ENCODE measurements around the gene AGBL3. TPM values are rescaled to one million over a fixed set of nuclear protein-coding genes. Genes with fewer than 3 reads are reported as not detected.

AGBL3 gene
- total RNA-seq, 1 donor from 2014 or later, result 4.2 TPM

DNA sequence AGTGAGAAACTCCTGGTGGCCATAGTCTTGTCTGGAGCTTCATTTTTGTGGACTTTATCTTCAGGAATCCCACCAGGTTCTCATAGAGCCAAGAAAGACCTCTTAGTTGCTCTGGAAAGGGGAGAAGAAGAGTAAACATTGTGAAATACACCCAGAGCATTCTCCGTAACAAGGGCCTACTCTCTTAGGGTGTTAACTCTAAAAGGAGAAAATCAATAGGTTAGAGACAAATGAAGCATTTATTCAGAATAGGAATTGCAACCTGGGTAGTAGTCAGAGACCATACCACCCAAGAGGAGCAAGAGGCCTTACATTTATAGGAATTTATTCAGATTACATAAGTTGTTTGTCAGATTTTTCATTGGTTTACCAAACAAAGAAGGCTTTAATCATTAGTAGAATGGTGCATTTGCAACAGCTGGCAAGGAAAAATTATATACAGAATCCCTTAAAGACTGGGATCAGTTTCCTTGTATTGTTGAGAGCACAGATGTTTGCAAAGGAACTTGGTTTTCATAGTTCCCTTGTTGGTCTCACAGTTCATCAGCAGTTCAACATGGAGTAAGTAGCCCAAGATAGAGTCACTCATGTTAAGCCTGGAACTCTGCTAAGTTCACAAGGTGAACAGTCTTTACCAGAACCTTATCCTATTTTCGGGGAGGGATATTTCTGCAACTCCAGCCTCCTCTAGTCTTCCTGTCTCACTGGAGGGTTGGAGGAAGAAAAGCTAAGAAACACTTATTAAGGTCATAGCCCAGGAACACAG, 108.3 kb downstream of the AGBL3 start:
- no peak overlapping the region for H3K9ac ChIP-seq (ENCODE audit: low read depth in 1 of 3, low read length in 3 of 3)
- H3K9me3 ChIP-seq (ENCODE audit: control insufficient read depth in 3 of 3, low read length in 3 of 3), result no peaks in the 10 kb centered on the region
- H3K36me3 ChIP-seq (ENCODE audit: control insufficient read depth in 3 of 3, insufficient read depth in 3 of 3, low read length in 3 of 3), result peaks cover 0 to 3% (median 2%) of the 10 kb centered on the region in 3 donors
- no peaks in the 10 kb centered on the region for H3K27me3 ChIP-seq (ENCODE audit: control insufficient read depth in 3 of 3, insufficient read depth in 3 of 3, low read length in 3 of 3)
- no peaks in the 10 kb centered on the region for H3K4me1 ChIP-seq (ENCODE audit: control insufficient read depth in 3 of 3, insufficient read depth in 3 of 3, low read length in 3 of 3)
- no peak overlapping the region for H3K27ac ChIP-seq (ENCODE audit: low read depth, low read length)
- H3K4me3 ChIP-seq (ENCODE audit: low read length in 3 of 3), result no peak overlapping the region

- Histone ChIP-seq H3K36me3 (ENCODE audit: control insufficient read depth in 3 of 3, insufficient read depth in 3 of 3, low read length in 3 of 3) (peaks cover 0 to 3% (median 2%) of the 10 kb centered on the region in 3 donors), H3K4me3 (ENCODE audit: low read length in 3 of 3) (no peak overlapping the region), H3K9me3 (ENCODE audit: control insufficient read depth in 3 of 3, low read length in 3 of 3) (no peaks in the 10 kb centered on the region), H3K9ac (ENCODE audit: low read depth in 1 of 3, low read length in 3 of 3) (no peak overlapping the region), H3K4me1 (ENCODE audit: control insufficient read depth in 3 of 3, insufficient read depth in 3 of 3, low read length in 3 of 3) (no peaks in the 10 kb centered on the region), H3K27ac (ENCODE audit: low read depth, low read length) (no peak overlapping the region), H3K27me3 (ENCODE audit: control insufficient read depth in 3 of 3, insufficient read depth in 3 of 3, low read length in 3 of 3) (no peaks in the 10 kb centered on the region)
Measured at GRCh38 chr7:135095450-135095849, 109.1 kb downstream of the AGBL3 start.

DNA sequence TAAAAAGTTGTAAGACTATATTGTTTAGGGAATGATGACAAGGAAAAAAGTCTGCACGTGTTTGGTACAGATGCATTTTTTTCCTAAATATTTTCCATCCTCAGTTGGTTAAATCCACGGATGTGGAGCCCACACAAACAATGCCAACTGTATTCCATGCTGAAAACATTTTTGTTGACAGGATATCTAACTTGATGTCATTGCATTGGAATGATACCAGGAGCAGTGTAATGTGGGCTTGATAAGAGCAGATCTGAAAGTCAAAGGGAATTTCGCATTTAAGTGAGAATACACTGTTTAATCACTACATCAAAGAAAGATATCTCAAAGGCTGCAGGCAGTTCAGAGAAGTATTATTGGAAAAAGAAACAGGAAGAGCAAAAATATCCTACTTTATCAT, 112.1 kb downstream of the AGBL3 start:
- Histone ChIP-seq H3K9me3 (ENCODE audit: control insufficient read depth in 3 of 3, low read length in 3 of 3) (no peaks in the 10 kb centered on the region), H3K9ac (ENCODE audit: low read depth in 1 of 3, low read length in 3 of 3) (no peak overlapping the region), H3K4me3 (ENCODE audit: low read length in 3 of 3) (no peak overlapping the region), H3K27me3 (ENCODE audit: control insufficient read depth in 3 of 3, insufficient read depth in 3 of 3, low read length in 3 of 3) (no peaks in the 10 kb centered on the region), H3K36me3 (ENCODE audit: control insufficient read depth in 3 of 3, insufficient read depth in 3 of 3, low read length in 3 of 3) (no peaks in the 10 kb centered on the region), H3K4me1 (ENCODE audit: control insufficient read depth in 3 of 3, insufficient read depth in 3 of 3, low read length in 3 of 3) (no peaks in the 10 kb centered on the region), H3K27ac (ENCODE audit: low read depth, low read length) (no peak overlapping the region)

DNA sequence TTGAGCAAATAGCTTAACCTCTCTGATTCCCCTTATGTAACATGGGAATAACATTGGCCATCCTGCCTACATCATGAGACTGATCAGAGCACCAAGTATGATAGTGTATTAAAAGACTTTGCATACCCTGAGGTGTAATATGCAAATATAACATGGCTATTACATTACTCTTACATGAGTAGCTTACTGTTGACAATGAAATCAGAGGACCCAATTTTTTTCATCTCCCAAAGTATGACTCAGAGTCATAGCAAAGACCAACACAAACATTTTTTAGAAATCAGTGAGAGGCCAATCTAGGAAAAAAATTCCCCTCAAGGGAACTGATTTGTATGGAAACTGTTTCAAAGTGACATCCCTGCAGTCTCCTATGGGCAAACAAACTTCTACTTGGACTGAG, 114.5 kb downstream of the AGBL3 start:
- Histone ChIP-seq H3K27ac (ENCODE audit: low read depth, low read length) (no peak overlapping the region), H3K4me3 (ENCODE audit: low read length in 3 of 3) (no peak overlapping the region), H3K27me3 (ENCODE audit: control insufficient read depth in 3 of 3, insufficient read depth in 3 of 3, low read length in 3 of 3) (no peaks in the 10 kb centered on the region)

DNA sequence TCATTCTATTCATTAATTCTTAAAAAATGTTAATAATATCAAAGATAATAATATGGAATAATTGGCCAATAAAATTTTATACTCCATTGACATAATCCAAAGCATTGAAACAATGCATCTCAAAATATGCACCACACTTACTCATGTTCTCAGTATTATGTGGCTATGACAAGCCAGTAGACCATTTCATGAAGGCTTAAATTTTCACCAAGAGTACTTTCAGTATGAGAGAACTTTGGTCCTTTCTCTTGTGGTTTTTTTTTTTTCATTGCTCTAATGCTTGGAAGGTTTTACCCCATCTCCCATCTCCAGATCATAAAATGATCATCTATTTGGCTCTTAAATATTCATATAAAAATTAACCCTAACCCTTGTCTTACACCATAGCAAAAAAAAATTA, 116.1 kb downstream of the AGBL3 start:
- H3K9ac ChIP-seq (ENCODE audit: low read depth in 1 of 3, low read length in 3 of 3), result no peak overlapping the region
- H3K4me1 ChIP-seq (ENCODE audit: control insufficient read depth in 3 of 3, insufficient read depth in 3 of 3, low read length in 3 of 3), result no peaks in the 10 kb centered on the region
- H3K4me3 ChIP-seq (ENCODE audit: low read length in 3 of 3), result no peak overlapping the region

More for the DNA sequence above, 114.5 kb downstream of the AGBL3 start:
- H3K9ac ChIP-seq (ENCODE audit: low read depth in 1 of 3, low read length in 3 of 3), result no peak overlapping the region
- H3K4me1 ChIP-seq (ENCODE audit: control insufficient read depth in 3 of 3, insufficient read depth in 3 of 3, low read length in 3 of 3), result no peaks in the 10 kb centered on the region
- no peaks in the 10 kb centered on the region for H3K9me3 ChIP-seq (ENCODE audit: control insufficient read depth in 3 of 3, low read length in 3 of 3)
- H3K36me3 ChIP-seq (ENCODE audit: control insufficient read depth in 3 of 3, insufficient read depth in 3 of 3, low read length in 3 of 3), result no peaks in the 10 kb centered on the region

DNA sequence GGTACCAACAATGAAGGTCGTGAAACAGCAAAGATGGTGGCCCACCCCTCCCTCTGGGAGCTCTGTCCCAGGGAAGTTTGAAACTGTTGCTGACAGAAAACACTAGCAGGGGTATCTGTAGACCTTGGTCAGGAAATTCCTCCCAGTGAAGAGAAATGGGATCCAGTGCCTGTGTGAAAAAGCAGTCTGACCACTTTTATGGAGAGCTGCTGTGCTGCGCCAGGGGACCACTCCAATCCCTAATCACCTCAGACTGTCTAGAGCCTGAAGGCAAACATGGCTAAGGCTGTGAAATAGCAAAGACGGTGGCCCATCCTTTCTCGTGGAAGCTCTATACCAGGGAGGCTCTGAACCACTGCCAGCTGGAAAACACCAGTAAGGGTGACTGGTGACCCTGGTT, 123.3 kb downstream of the AGBL3 start:
- H3K27me3 ChIP-seq (ENCODE audit: control insufficient read depth in 3 of 3, insufficient read depth in 3 of 3, low read length in 3 of 3), result no peaks in the 10 kb centered on the region
- H3K27ac ChIP-seq (ENCODE audit: low read depth, low read length), result no peak overlapping the region
- H3K4me1 ChIP-seq (ENCODE audit: control insufficient read depth in 3 of 3, insufficient read depth in 3 of 3, low read length in 3 of 3), result no peaks in the 10 kb centered on the region
- no peaks in the 10 kb centered on the region for H3K36me3 ChIP-seq (ENCODE audit: control insufficient read depth in 3 of 3, insufficient read depth in 3 of 3, low read length in 3 of 3)
- H3K9me3 ChIP-seq (ENCODE audit: control insufficient read depth in 3 of 3, low read length in 3 of 3), result no peaks in the 10 kb centered on the region
- H3K9ac ChIP-seq (ENCODE audit: low read depth in 1 of 3, low read length in 3 of 3), result no peak overlapping the region
- H3K4me3 ChIP-seq (ENCODE audit: low read length in 3 of 3), result no peak overlapping the region

More for the DNA sequence above, 116.1 kb downstream of the AGBL3 start:
- Histone ChIP-seq H3K27ac (ENCODE audit: low read depth, low read length) (no peak overlapping the region), H3K36me3 (ENCODE audit: control insufficient read depth in 3 of 3, insufficient read depth in 3 of 3, low read length in 3 of 3) (no peaks in the 10 kb centered on the region), H3K9me3 (ENCODE audit: control insufficient read depth in 3 of 3, low read length in 3 of 3) (no peaks in the 10 kb centered on the region), H3K27me3 (ENCODE audit: control insufficient read depth in 3 of 3, insufficient read depth in 3 of 3, low read length in 3 of 3) (no peaks in the 10 kb centered on the region)

DNA sequence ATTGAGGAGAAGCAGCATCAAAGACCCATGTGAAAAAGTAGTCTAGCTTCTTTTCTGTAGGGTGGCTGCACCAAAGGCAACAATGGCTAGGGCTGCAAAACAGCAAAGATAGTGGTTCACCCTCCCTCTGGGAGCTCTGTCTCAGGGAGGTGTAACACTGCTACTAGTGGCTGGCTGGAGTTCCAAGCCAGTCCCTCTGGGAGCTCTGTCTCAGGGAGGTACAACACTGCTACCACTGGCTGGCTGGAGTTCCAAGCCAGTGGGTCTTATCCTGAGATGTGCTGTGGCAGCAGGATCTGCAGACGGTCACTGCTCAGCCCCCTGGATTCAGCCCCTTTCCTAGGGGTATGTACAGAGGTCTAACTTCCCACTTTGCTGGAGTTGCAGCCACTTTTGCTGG, 123.7 kb downstream of the AGBL3 start:
- H3K9ac ChIP-seq (ENCODE audit: low read depth in 1 of 3, low read length in 3 of 3), result no peak overlapping the region
- H3K4me1 ChIP-seq (ENCODE audit: control insufficient read depth in 3 of 3, insufficient read depth in 3 of 3, low read length in 3 of 3), result no peaks in the 10 kb centered on the region
- no peaks in the 10 kb centered on the region for H3K36me3 ChIP-seq (ENCODE audit: control insufficient read depth in 3 of 3, insufficient read depth in 3 of 3, low read length in 3 of 3)
- no peaks in the 10 kb centered on the region for H3K27me3 ChIP-seq (ENCODE audit: control insufficient read depth in 3 of 3, insufficient read depth in 3 of 3, low read length in 3 of 3)
- H3K9me3 ChIP-seq (ENCODE audit: control insufficient read depth in 3 of 3, low read length in 3 of 3), result no peaks in the 10 kb centered on the region
- no peak overlapping the region for H3K4me3 ChIP-seq (ENCODE audit: low read length in 3 of 3)
- no peak overlapping the region for H3K27ac ChIP-seq (ENCODE audit: low read depth, low read length)

DNA sequence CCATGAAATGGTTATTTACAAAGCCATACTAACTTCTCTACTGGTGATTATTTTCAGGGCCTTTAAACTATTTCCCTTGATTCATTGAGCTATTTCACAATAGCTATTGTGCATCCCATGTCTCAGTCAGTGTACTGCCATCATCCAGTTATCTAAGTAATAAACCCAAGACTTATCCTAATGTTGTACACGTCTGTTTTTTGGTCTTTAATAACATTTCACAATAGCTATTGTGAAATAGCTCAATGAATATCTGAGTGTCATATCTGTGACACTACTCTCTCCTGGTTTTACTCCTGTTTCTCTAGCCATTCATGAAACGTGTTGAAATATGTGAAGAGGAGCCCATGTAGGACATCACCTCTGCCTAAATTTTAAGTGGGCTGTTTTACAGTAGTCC, 125.1 kb downstream of the AGBL3 start:
- Histone ChIP-seq H3K9ac (ENCODE audit: low read depth in 1 of 3, low read length in 3 of 3) (no peak overlapping the region), H3K27ac (ENCODE audit: low read depth, low read length) (no peak overlapping the region), H3K4me1 (ENCODE audit: control insufficient read depth in 3 of 3, insufficient read depth in 3 of 3, low read length in 3 of 3) (no peaks in the 10 kb centered on the region), H3K27me3 (ENCODE audit: control insufficient read depth in 3 of 3, insufficient read depth in 3 of 3, low read length in 3 of 3) (no peaks in the 10 kb centered on the region), H3K9me3 (ENCODE audit: control insufficient read depth in 3 of 3, low read length in 3 of 3) (no peaks in the 10 kb centered on the region), H3K36me3 (ENCODE audit: control insufficient read depth in 3 of 3, insufficient read depth in 3 of 3, low read length in 3 of 3) (no peaks in the 10 kb centered on the region), H3K4me3 (ENCODE audit: low read length in 3 of 3) (no peak overlapping the region)

DNA sequence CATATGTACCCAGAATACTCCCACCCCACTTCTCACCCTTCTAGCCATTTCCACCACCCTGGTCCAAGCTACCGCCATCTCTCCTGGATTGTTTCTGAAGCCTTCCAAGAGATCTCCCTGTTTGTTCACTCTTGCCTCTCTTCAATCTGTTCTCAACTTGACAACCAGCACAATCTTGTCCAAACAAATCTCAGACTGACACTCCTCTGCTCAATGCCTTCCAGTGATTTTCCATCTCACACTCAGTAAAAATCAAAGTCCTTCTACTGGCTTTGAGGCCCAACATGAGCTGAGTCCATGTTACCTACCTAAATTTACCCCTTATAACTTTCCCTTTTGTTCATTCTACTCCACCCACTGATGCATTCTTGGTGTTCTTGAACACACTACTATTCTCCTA, 128.3 kb downstream of the AGBL3 start:
- Histone ChIP-seq H3K36me3 (ENCODE audit: control insufficient read depth in 3 of 3, insufficient read depth in 3 of 3, low read length in 3 of 3) (no peaks in the 10 kb centered on the region), H3K27me3 (ENCODE audit: control insufficient read depth in 3 of 3, insufficient read depth in 3 of 3, low read length in 3 of 3) (no peaks in the 10 kb centered on the region), H3K4me3 (ENCODE audit: low read length in 3 of 3) (no peak overlapping the region), H3K4me1 (ENCODE audit: control insufficient read depth in 3 of 3, insufficient read depth in 3 of 3, low read length in 3 of 3) (no peaks in the 10 kb centered on the region), H3K9me3 (ENCODE audit: control insufficient read depth in 3 of 3, low read length in 3 of 3) (no peaks in the 10 kb centered on the region), H3K27ac (ENCODE audit: low read depth, low read length) (no peak overlapping the region), H3K9ac (ENCODE audit: low read depth in 1 of 3, low read length in 3 of 3) (no peak overlapping the region)

DNA sequence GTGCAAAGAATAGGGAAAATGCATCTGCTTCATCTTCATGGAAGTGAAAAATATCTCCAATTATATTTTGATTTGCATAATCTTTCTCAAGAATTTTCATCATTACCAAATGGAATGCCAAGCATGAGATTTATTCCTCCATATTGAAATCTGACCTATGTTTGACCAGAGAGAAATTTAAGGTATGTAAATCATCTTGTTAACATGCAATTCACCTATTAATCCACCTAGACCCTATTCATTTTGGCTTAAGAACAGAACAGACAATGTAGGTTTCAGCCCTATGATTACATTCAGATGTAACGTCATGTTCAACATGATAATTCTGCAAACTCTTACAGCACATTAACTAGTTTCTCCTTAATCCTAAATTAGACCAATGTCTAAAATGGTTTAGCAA, 130.8 kb downstream of the AGBL3 start:
- peaks cover 0 to 3% (median 0%) of the 10 kb centered on the region in 3 donors for H3K9me3 ChIP-seq (ENCODE audit: control insufficient read depth in 3 of 3, low read length in 3 of 3)
- H3K9ac ChIP-seq (ENCODE audit: low read depth in 1 of 3, low read length in 3 of 3), result no peak overlapping the region
- H3K27ac ChIP-seq (ENCODE audit: low read depth, low read length), result no peak overlapping the region

More for the DNA sequence above, 130.8 kb downstream of the AGBL3 start:
- Histone ChIP-seq H3K4me1 (ENCODE audit: control insufficient read depth in 3 of 3, insufficient read depth in 3 of 3, low read length in 3 of 3) (peaks cover 0 to 3% (median 0%) of the 10 kb centered on the region in 3 donors), H3K4me3 (ENCODE audit: low read length in 3 of 3) (no peak overlapping the region), H3K36me3 (ENCODE audit: control insufficient read depth in 3 of 3, insufficient read depth in 3 of 3, low read length in 3 of 3) (no peaks in the 10 kb centered on the region), H3K27me3 (ENCODE audit: control insufficient read depth in 3 of 3, insufficient read depth in 3 of 3, low read length in 3 of 3) (no peaks in the 10 kb centered on the region)
